CD14-positive monocyte (primary cell): Measurements from ENCODE around the gene LBR. TPM values are rescaled to one million over a fixed set of nuclear protein-coding genes. Genes with fewer than 3 reads are reported as not detected.

Experiments
- DNase-seq, 3 donors: peaks; one replicate each; pipeline ENCODE4 v3.0.0-alpha.2; 2011 to 2022
- H2AFZ ChIP-seq: 2 replicates; pipeline ENCODE4 v1.6.0; 2012; ENCODE audit warnings: mild to moderate bottlenecking, low read depth, low read length, inconsistent platforms; ENCODE audit not compliant: insufficient read depth, poor library complexity, severe bottlenecking
- H3K27ac ChIP-seq, 2 donors: 1 replicate in 1 of 2; 2 replicates in 1 of 2; pipeline ENCODE4 v1.5.1; 2012 to 2013; ENCODE audit warnings: low read length in 2 of 2, control low read depth in 1 of 2, inconsistent platforms in 1 of 2, low read depth in 1 of 2, mild to moderate bottlenecking in 1 of 2
- H3K27me3 ChIP-seq, 2 donors: one replicate each; pipeline versions ENCODE4 v1.6.0 to v1.6.1; 2011 to 2013; ENCODE audit warnings: low read length in 2 of 2; ENCODE audit not compliant: control insufficient read depth in 2 of 2, insufficient read depth in 2 of 2
- H3K36me3 ChIP-seq, 2 donors: replicated peaks in 1 of 2; 1 replicate in 1 of 2; 2 replicates in 1 of 2; pipeline versions ENCODE4 v1.5.1 to v1.6.1; 2012 to 2013; ENCODE audit warnings: low read length in 2 of 2, control low read depth in 1 of 2, inconsistent platforms in 1 of 2, mild to moderate bottlenecking in 1 of 2; ENCODE audit not compliant: insufficient read depth in 2 of 2, control insufficient read depth in 1 of 2
- H3K4me1 ChIP-seq, 2 donors: 1 replicate in 1 of 2; 2 replicates in 1 of 2; pipeline versions ENCODE4 v1.5.1 to v1.6.1; 2012 to 2013; ENCODE audit warnings: low read length in 2 of 2, control low read depth in 1 of 2, inconsistent platforms in 1 of 2, mild to moderate bottlenecking in 1 of 2, moderate library complexity in 1 of 2; ENCODE audit not compliant: insufficient read depth in 2 of 2, control insufficient read depth in 1 of 2
- H3K4me2 ChIP-seq: replicated peaks from 2 replicates; pipeline ENCODE3; 2012; ENCODE audit warnings: low read length, moderate library complexity, mild to moderate bottlenecking; ENCODE audit not compliant: poor library complexity, severe bottlenecking; ENCODE audit errors: extremely low read depth
- H3K4me3 ChIP-seq, 3 experiments: fragments of 200-600 bp in 1 of 3; sonication (generic) in 1 of 3; replicated peaks in 1 of 3; 1 replicate in 2 of 3; 2 replicates in 1 of 3; pipeline ENCODE4 v1.5.1; 2011 to 2013; ENCODE audit warnings: low read length in 3 of 3, mild to moderate bottlenecking in 3 of 3, control low read depth in 2 of 3, low read depth in 2 of 3, inconsistent platforms in 1 of 3, moderate library complexity in 1 of 3
- H3K79me2 ChIP-seq: 2 replicates; pipeline ENCODE4 v1.6.0; 2012; ENCODE audit warnings: mild to moderate bottlenecking, control low read depth, inconsistent platforms, low read length, moderate library complexity; ENCODE audit not compliant: insufficient read depth
- H3K9ac ChIP-seq: 2 replicates; pipeline ENCODE4 v1.6.0; 2017; ENCODE audit warnings: low read length, mild to moderate bottlenecking; ENCODE audit not compliant: insufficient read depth, poor library complexity, severe bottlenecking
- H3K9me3 ChIP-seq, 2 donors: replicated peaks in 1 of 2; 1 replicate in 1 of 2; 2 replicates in 1 of 2; pipeline versions ENCODE4 v1.5.1 to v1.6.1; 2012 to 2013; ENCODE audit warnings: low read length in 2 of 2, control low read depth in 1 of 2; ENCODE audit not compliant: control insufficient read depth in 1 of 2, insufficient read depth in 1 of 2
- H4K20me1 ChIP-seq: 2 replicates; pipeline ENCODE4 v1.6.0; 2012; ENCODE audit warnings: mild to moderate bottlenecking, low read length, control low read depth, moderate library complexity; ENCODE audit not compliant: insufficient read depth
- H3K27ac Mint-ChIP-seq, 7 donors: one replicate each; pipeline ENCODE4 v1.8.0; 2020; ENCODE audit warnings: mild to moderate bottlenecking in 7 of 7, mixed read lengths in 7 of 7, moderate library complexity in 6 of 7, inconsistent platforms in 2 of 7
- H3K27me3 Mint-ChIP-seq, 3 donors: one replicate each; pipeline ENCODE4 v1.8.0; 2021 to 2022; ENCODE audit warnings: low read depth in 3 of 3, mild to moderate bottlenecking in 3 of 3, mixed read lengths in 3 of 3, moderate library complexity in 3 of 3, inconsistent platforms in 1 of 3
- H3K36me3 Mint-ChIP-seq, 2 donors: one replicate each; pipeline ENCODE4 v1.8.0; 2020; ENCODE audit warnings: mixed read lengths in 2 of 2, inconsistent platforms in 1 of 2, mild to moderate bottlenecking in 1 of 2
- H3K4me1 Mint-ChIP-seq: one replicate; pipeline ENCODE4 v1.8.0; 2020; ENCODE audit warnings: mild to moderate bottlenecking, mixed read lengths
- H3K4me3 Mint-ChIP-seq, 2 donors: one replicate each; pipeline ENCODE4 v1.8.0; 2020; ENCODE audit warnings: mild to moderate bottlenecking in 2 of 2, mixed read lengths in 2 of 2, moderate library complexity in 1 of 2
- H3K9me3 Mint-ChIP-seq, 7 donors: one replicate each; pipeline ENCODE4 v1.8.0; 2020 to 2022; ENCODE audit warnings: mixed read lengths in 7 of 7, mild to moderate bottlenecking in 6 of 7, moderate library complexity in 6 of 7, inconsistent platforms in 2 of 7
- WGBS: methylation state at CpG from one replicate; pipeline ENCODE4 v1.1.5; 2013; ENCODE audit warnings: missing lambda C conversion rate; ENCODE audit not compliant: insufficient coverage; 5-methylcytosine and 5-hydroxymethylcytosine counted together
- intact Hi-C, 2 donors: fragments of 100-400 bp; cut with micrococcal nuclease; formaldehyde crosslinking; loops; one replicate each; pipeline versions ENCODE4 v1.15.0 to v1.15.1; 2023
- polyA plus RNA-seq, 3 donors: library from polyadenylated mRNA; depleted of rRNA in 1 of 3; unstranded in 2 of 3; stranded (reverse) in 1 of 3; fragments of 300-500 nt in 2 of 3; fragments of >200 nt in 1 of 3; fragmentation: Illumina TruSeq in 2 of 3; gene quantifications; 1 replicate in 2 of 3; 2 replicates in 1 of 3; pipeline ENCODE4 v1.2.3, GENCODE V29; 2012 to 2021
- TF ChIP-seq, protein P1 (sequence below): fragments of 200-600 bp; IDR thresholded peaks from one replicate; pipeline ENCODE4 v1.8.0; 2022; ENCODE audit warnings: antibody characterized with exemption, mild to moderate bottlenecking

LBR gene
- polyA plus RNA-seq, 3 donors: 31.8 to 125 (median 100) TPM

DNA sequence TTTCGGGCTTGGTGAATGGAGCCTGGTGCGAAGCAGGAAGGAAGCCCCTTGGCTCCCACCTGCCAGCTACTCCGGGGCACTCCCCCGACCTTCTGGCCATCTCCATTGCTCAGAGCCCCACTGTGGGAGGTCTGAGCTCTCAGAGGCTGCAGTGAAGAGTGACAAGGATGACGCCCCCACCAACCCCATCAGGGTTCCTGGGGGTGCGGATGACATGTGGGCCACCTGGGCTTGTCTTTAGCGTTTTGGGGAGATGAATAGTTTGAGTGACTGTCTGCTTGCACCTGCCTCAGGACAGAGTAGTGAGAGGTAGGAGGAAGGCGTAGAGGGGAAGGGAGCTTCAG lies 43.2 kb upstream of the LBR start:
- Mint-ChIP-seq H3K4me3 (no peak overlapping the region), H3K27ac (no peak overlapping the region), H3K4me1 (peaks cover 37% of the 10 kb centered on the region), H3K36me3 (peaks cover 0 to 3% of the 10 kb centered on the region in 2 donors), H3K27me3 (no peaks in the 10 kb centered on the region), H3K9me3 (peaks cover 0 to 4% (median 0%) of the 10 kb centered on the region in 7 donors)
- WGBS: 61% methylated on average over 4 of the region's 8 CpGs
- no peak overlapping the region for H3K27ac ChIP-seq
- peaks cover 32 to 36% of the 10 kb centered on the region in 2 donors for H3K4me1 ChIP-seq
- H3K27me3 ChIP-seq: no peaks in the 10 kb centered on the region
- no peaks in the 10 kb centered on the region for H3K9me3 ChIP-seq
- H3K79me2 ChIP-seq: peaks cover 5% of the 10 kb centered on the region
- H3K4me3 ChIP-seq: no peak overlapping the region
- DNase-seq: no peak
- H4K20me1 ChIP-seq: no peaks in the 10 kb centered on the region
- no peaks in the 10 kb centered on the region for H3K36me3 ChIP-seq
- H2AFZ ChIP-seq: no peak overlapping the region
- TF ChIP-seq, protein P1, sequence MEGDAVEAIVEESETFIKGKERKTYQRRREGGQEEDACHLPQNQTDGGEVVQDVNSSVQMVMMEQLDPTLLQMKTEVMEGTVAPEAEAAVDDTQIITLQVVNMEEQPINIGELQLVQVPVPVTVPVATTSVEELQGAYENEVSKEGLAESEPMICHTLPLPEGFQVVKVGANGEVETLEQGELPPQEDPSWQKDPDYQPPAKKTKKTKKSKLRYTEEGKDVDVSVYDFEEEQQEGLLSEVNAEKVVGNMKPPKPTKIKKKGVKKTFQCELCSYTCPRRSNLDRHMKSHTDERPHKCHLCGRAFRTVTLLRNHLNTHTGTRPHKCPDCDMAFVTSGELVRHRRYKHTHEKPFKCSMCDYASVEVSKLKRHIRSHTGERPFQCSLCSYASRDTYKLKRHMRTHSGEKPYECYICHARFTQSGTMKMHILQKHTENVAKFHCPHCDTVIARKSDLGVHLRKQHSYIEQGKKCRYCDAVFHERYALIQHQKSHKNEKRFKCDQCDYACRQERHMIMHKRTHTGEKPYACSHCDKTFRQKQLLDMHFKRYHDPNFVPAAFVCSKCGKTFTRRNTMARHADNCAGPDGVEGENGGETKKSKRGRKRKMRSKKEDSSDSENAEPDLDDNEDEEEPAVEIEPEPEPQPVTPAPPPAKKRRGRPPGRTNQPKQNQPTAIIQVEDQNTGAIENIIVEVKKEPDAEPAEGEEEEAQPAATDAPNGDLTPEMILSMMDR: no peak
- no peak overlapping the region for H3K4me2 ChIP-seq
- no peak overlapping the region for H3K9ac ChIP-seq
- intact Hi-C loops: no loop called here

DNA sequence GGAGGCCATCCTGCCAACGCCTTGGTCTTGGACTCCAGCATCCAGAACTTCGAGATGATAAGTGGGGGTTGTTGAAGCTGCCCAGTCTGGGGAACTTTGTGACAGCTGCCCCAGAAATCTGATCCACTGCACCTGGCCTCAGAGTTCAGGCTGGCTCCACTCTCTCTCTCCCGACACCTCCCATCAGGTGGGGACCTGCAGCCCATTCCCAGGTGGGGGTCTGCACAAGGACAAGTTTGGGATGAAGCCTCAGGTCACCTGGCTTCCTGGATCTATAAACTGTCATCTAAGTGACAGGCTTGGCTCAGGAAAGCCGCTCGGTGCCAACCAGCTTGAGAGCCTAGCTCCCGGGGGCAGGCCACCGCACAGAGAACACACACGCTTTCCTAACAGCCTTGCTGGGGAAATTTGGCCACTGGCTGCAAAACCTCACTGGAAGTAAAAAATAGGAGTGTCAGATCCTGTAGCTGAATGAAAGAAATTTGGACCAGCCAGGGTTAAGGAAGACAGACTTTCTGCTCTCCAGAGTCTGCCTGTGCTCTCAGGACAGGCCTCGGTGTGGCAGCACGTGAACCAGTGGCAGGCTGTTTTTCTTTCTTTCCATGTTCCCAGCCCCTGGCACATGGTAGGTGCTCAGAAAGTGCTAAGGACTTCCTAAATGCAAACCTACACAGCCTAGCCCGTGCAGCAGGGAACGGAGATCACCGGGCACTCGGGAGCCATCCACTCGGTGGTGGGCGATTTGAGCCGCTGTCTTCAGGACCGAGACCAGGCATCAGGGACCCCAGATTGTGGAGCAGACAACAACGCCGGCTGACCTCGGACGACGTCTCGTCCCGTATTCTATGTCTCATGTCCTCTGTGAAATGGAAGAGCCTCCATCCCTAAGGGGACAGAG lies 42.6 kb upstream of the LBR start:
- Mint-ChIP-seq H3K36me3 (peaks cover 0 to 3% of the 10 kb centered on the region in 2 donors), H3K4me3 (no peak overlapping the region), H3K27me3 (no peaks in the 10 kb centered on the region), H3K4me1 (peaks cover 40% of the 10 kb centered on the region), H3K9me3 (peaks cover 0 to 4% (median 0%) of the 10 kb centered on the region in 7 donors), H3K27ac (peak overlapping the region in 1 of 7 donors; percentile 46)
- Histone ChIP-seq H2AFZ (no peak overlapping the region), H3K36me3 (no peaks in the 10 kb centered on the region), H3K27ac (no peak overlapping the region), H3K79me2 (peaks cover 5% of the 10 kb centered on the region), H3K4me1 (peaks cover 36 to 42% of the 10 kb centered on the region in 2 donors), H3K4me3 (no peak overlapping the region), H3K27me3 (no peaks in the 10 kb centered on the region), H4K20me1 (no peaks in the 10 kb centered on the region), H3K4me2 (no peak overlapping the region), H3K9me3 (no peaks in the 10 kb centered on the region), H3K9ac (no peak overlapping the region)
- intact Hi-C loops: no loop called here
- no peak for DNase-seq
- WGBS: 93% methylated on average over 23 of the region's 25 CpGs
- TF ChIP-seq, protein P1: no peak
